OCI-LY3 (cell line): ENCODE measurements around the gene RFC3.

Experiments used
- CTCF ChIP-seq: fragments of 200-600, 300-600 bp; sonication (generic); IDR thresholded peaks from 2 replicates; pipeline ENCODE4 v1.5.1; 2014; ENCODE audit warnings: antibody characterized with exemption, low read length, low read depth
- EZH2phosphoT487 ChIP-seq: fragments of 200-600 bp; shearing (Covaris generic); IDR thresholded peaks from 2 replicates; pipeline ENCODE4 v1.6.1; 2018; ENCODE audit warnings: antibody characterized with exemption, mixed run types, low read depth

- TF ChIP-seq CTCF (no peak), EZH2phosphoT487 (no peak)
These were observed 41.6 kb upstream of the RFC3 start for GRCh38 chr13:33776239-33776881.
